K562 (cell line): ENCODE results near the gene PPM1L. TPM values are rescaled to one million over a fixed set of nuclear protein-coding genes. Genes with fewer than 3 reads are reported as not detected.

ENCODE experiments used
- ATAC-seq: fragments of 200-7000 bp; cut with Tn5 transposase; 3 replicates; pipeline ENCODE4 v1.9.1; 2020; ENCODE audit warnings: moderate library complexity
- BruUV-seq: library from RNA; stranded (reverse); fragments of 400-500 nt; replicated peaks from 2 replicates; lab custom pipeline; 2021; lab: Mats Ljungman, UMichigan
- CTCF ChIA-PET: fragments of 300-600 bp; formaldehyde crosslinking; extraction: SDS; loops from one replicate; lab custom pipeline; 2021; ENCODE audit warnings: low intra/inter-chr PET ratio; lab: Yijun Ruan, JAX
- POLR2A ChIA-PET: fragments of 300-600, 350-650 bp; sonication (Branson Sonifier 250); formaldehyde crosslinking; extraction: SDS; loops from one replicate; lab custom pipeline; 2021; ENCODE audit warnings: antibody characterized with exemption, inconsistent platforms; lab: Yijun Ruan, JAX
- DNase-seq, 4 experiments: peaks; one replicate each; pipeline versions ENCODE4 v3.0.0 to v3.0.0-alpha.2; 2011 to 2018; ENCODE audit warnings: low spot score in 3 of 4, mixed read lengths in 3 of 4; ENCODE audit errors: extremely low read depth in 1 of 4
- FAIRE-seq: peaks from 2 replicates; lab custom pipeline; 2011; peaks lifted over from hg19 to GRCh38; lab: Jason Lieb, UNC
- H2AFZ ChIP-seq: 2 replicates; pipeline ENCODE4 v1.6.0; 2011; ENCODE audit warnings: low read depth, low read length, control low read depth, inconsistent platforms
- H3K27ac ChIP-seq: fragments of 200-600 bp; 3 replicates; pipeline ENCODE4 v1.8.0; 2011; ENCODE audit warnings: low read depth, mild to moderate bottlenecking, control low read depth, inconsistent platforms, low read length, moderate library complexity, mixed read lengths; ENCODE audit errors: extremely low read depth
- H3K27me3 ChIP-seq, 2 experiments: fragments of 300-600 bp in 1 of 2; 2 replicates in 1 of 2; 3 replicates in 1 of 2; pipeline versions ENCODE4 v1.6.0 to v1.8.0; 2011; ENCODE audit warnings: inconsistent platforms in 2 of 2, low read length in 2 of 2, mild to moderate bottlenecking in 1 of 2, mixed read lengths in 1 of 2, moderate library complexity in 1 of 2; ENCODE audit not compliant: control insufficient read depth in 2 of 2, insufficient read depth in 2 of 2
- H3K36me3 ChIP-seq: fragments of 300-600 bp; 3 replicates; pipeline ENCODE4 v1.8.0; 2011; ENCODE audit warnings: mild to moderate bottlenecking, low read length, inconsistent platforms; ENCODE audit not compliant: control insufficient read depth, insufficient read depth
- H3K4me1 ChIP-seq, 2 experiments: fragments of 200-600 bp in 1 of 2; replicated peaks in 1 of 2; 2 replicates in 1 of 2; 3 replicates in 1 of 2; pipeline versions ENCODE4 v1.5.1 to v1.8.0; 2011; ENCODE audit warnings: inconsistent platforms in 2 of 2, low read length in 2 of 2, mild to moderate bottlenecking in 1 of 2, mixed read lengths in 1 of 2, moderate library complexity in 1 of 2; ENCODE audit not compliant: control insufficient read depth in 2 of 2, insufficient read depth in 2 of 2
- H3K4me2 ChIP-seq: 2 replicates; pipeline ENCODE4 v1.6.1; 2011; ENCODE audit warnings: low read length, control low read depth, inconsistent platforms, mixed read lengths; ENCODE audit not compliant: insufficient read depth
- H3K4me3 ChIP-seq: fragments of 200-600 bp; sonication (generic), shearing (Covaris generic); 2 replicates; pipeline ENCODE4 v1.5.1; 2016; ENCODE audit warnings: control low read depth, inconsistent platforms
- H3K79me2 ChIP-seq: fragments of 200-600 bp; 3 replicates; pipeline ENCODE4 v1.8.0; 2011; ENCODE audit warnings: low read length, inconsistent platforms; ENCODE audit not compliant: control insufficient read depth, insufficient read depth
- H3K9ac ChIP-seq, 2 experiments: 2 replicates each; pipeline versions ENCODE4 v1.6.0 to v1.6.1; 2011; ENCODE audit warnings: low read depth in 2 of 2, low read length in 2 of 2, control low read depth in 1 of 2, inconsistent platforms in 1 of 2, mild to moderate bottlenecking in 1 of 2, mixed read lengths in 1 of 2; ENCODE audit not compliant: insufficient read depth in 1 of 2
- H3K9me1 ChIP-seq: one replicate; pipeline ENCODE4 v1.6.0; 2011; ENCODE audit warnings: inconsistent platforms, mild to moderate bottlenecking, low read length, moderate library complexity; ENCODE audit not compliant: control insufficient read depth, insufficient read depth
- H3K9me3 ChIP-seq: replicated peaks from 2 replicates; pipeline ENCODE4 v1.5.1; 2011; ENCODE audit warnings: low read depth, low read length, inconsistent platforms; ENCODE audit not compliant: control insufficient read depth, insufficient read depth
- H4K20me1 ChIP-seq: replicated peaks from 2 replicates; pipeline ENCODE4 v1.6.1; 2011; ENCODE audit warnings: low read length, inconsistent platforms, mixed read lengths; ENCODE audit not compliant: control insufficient read depth, insufficient read depth
- ARHGAP35 ChIP-seq: fragments of 450-650 bp; IDR thresholded peaks from 2 replicates; pipeline ENCODE4 v1.6.1; 2018; ENCODE audit not compliant: partially characterized antibody
- CSDE1 ChIP-seq, 2 experiments: fragments of 450-650 bp; IDR thresholded peaks; 2 replicates each; pipeline ENCODE4 v1.6.1; 2016; ENCODE audit warnings: mild to moderate bottlenecking in 1 of 2
- KLF1 ChIP-seq: fragments of 450-650 bp; IDR thresholded peaks from 2 replicates; pipeline ENCODE4 v1.6.1; 2016; ENCODE audit warnings: missing genetic modification characterization, missing compliant biosample characterization
- KLF16 ChIP-seq: IDR thresholded peaks from 2 replicates; pipeline ENCODE4 v1.6.1; 2016; ENCODE audit warnings: antibody characterized with exemption
- MEF2A ChIP-seq: IDR thresholded peaks from 2 replicates; pipeline ENCODE4 v1.6.1; 2011; ENCODE audit warnings: low read depth, mild to moderate bottlenecking, low read length, moderate library complexity; ENCODE audit not compliant: control insufficient read depth
- MYNN ChIP-seq, 2 experiments: sonication (generic); formaldehyde crosslinking in 1 of 2; IDR thresholded peaks; 2 replicates each; pipeline versions ENCODE4 v1.5.0 to v1.6.1; 2016 to 2020; ENCODE audit warnings: antibody characterized with exemption in 1 of 2, missing genetic modification reagents in 1 of 2
- PCBP1 ChIP-seq: fragments of 200-400 bp; formaldehyde crosslinking; IDR thresholded peaks from 2 replicates; pipeline ENCODE4 v1.6.1; 2018; ENCODE audit warnings: mild to moderate bottlenecking, low read depth, low read length; ENCODE audit not compliant: poor library complexity, severe bottlenecking
- POLR2B ChIP-seq: fragments of 450-650 bp; IDR thresholded peaks from 2 replicates; pipeline ENCODE4 v1.6.1; 2018; ENCODE audit warnings: low read depth; ENCODE audit not compliant: partially characterized antibody
- RFX5 ChIP-seq: IDR thresholded peaks from 2 replicates; pipeline ENCODE4 v1.6.1; 2011; ENCODE audit warnings: low read depth, mild to moderate bottlenecking, improper control_type of control experiment, low read length
- SP1 ChIP-seq: sonication (generic); formaldehyde crosslinking; IDR thresholded peaks from 2 replicates; pipeline ENCODE4 v1.8.1; 2022; ENCODE audit warnings: mild to moderate bottlenecking, missing genetic modification reagents
- TAL1 ChIP-seq: fragments of 450-650 bp; IDR thresholded peaks from 2 replicates; pipeline ENCODE4 v1.6.1; 2016; ENCODE audit warnings: mild to moderate bottlenecking
- ZFP30 ChIP-seq: fragments of 250-450 bp; sonication (Bioruptor Pico); IDR thresholded peaks from 2 replicates; pipeline ENCODE4 v1.8.0; 2022; ENCODE audit warnings: moderate library complexity, mild to moderate bottlenecking, inconsistent platforms, borderline replicate concordance
- WGBS: fragments of 100-300 bp; shearing (Covaris generic); methylation state at CpG from one replicate; pipeline ENCODE4 v1.1.6; 2016; ENCODE audit warnings: low coverage, mixed read lengths; ENCODE audit not compliant: insufficient coverage; ENCODE audit errors: missing lambda C conversion rate; 5-methylcytosine and 5-hydroxymethylcytosine counted together
- in situ Hi-C: fragments of 300-500 bp; cut with MboI; formaldehyde crosslinking; loops from 4 replicates; pipeline ENCODE4 v1.15.0; 2018; ENCODE audit warnings: inconsistent platforms, mixed read lengths
- intact Hi-C: fragments of 100-400 bp; cut with micrococcal nuclease; formaldehyde crosslinking; loops from 2 replicates; pipeline ENCODE4 v1.14.2; 2022
- polyA plus RNA-seq, 8 experiments: library from polyadenylated mRNA; depleted of rRNA in 4 of 8; stranded (reverse) in 5 of 8; unstranded in 3 of 8; fragments of >200 nt; fragmentation: Nextera tagmentation in 2 of 8; fragmentation: Illumina TruSeq in 1 of 8; extraction: Ambion mirVana in 2 of 8; extraction: Trizol in 1 of 8; gene quantifications; 2 replicates each; pipeline versions ENCODE4 v1.2.1 to v1.2.3, GENCODE V29; 2011 to 2014; ENCODE audit warnings: inconsistent platforms in 1 of 8, missing spikeins in 1 of 8
- total RNA-seq, 7 experiments: library from RNA; depleted of rRNA in 6 of 7; stranded (reverse); fragments of >200 nt in 6 of 7; fragmentation: Illumina TruSeq in 2 of 7; extraction: Trizol in 2 of 7; gene quantifications; 2 replicates each; pipeline versions ENCODE4 v1.2.1 to v1.2.3, GENCODE V29; 2011 to 2021; ENCODE audit warnings: low replicate concordance in 1 of 7

Gene PPM1L
- total and polyA plus RNA-seq, 9 of the 15 experiments (the other 6 are each of a cell fraction or from before 2014, with no cell fraction given) = 0.01 to 0.41 (median 0.14) TPM

- TF ChIP-seq PCBP1 (no peak), POLR2B (no peak), KLF16 (no peak), SP1 (CRISPR knock-in tag) (no peak)
These were observed 53.4 kb downstream of the PPM1L start (continued) for GRCh38 chr3:160809453-160809852.

DNA sequence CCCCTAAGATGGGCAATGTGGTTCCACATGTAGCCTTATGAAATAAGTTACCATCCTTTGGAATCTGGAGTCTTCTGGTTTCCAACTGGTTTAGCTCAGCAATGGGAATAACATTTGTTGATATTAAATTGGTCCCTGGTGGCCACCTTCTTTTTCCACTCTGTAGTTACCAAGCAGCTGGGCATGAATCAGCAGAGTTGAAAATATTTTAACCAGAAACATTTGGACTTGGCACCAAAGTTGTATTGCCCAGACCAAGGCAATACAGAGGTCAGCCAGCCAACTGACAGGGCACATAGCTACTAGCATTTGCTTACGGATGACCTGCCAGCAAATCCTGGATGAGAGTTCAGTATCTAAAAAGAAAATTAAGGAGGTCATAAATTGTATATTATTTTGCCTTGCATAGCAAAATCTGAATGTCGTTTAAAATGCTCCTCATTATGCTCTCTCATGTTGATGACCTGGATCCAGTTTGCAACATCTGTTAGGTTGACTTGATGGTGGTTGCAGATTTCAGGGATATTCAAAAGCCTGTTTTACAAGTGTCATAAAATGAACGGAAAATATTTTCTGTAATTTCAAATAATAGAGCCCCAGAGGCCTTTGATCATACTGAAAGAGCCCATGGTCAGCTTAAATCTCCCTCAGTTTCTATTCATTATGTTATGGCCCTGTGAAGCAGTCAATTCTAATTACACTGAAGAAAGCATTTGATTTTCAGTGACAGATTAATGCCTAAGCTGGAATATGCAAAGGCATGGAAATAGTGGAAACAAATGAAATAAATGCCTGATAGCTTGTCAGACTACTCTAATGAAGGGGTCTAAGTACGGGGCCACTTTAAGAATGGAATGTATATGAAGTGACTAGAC lies 54.6 kb downstream of the PPM1L start:
- WGBS = 1% methylated on average over 4 of the region's 4 CpGs
- Histone ChIP-seq H3K9me3 (no peaks in the 10 kb centered on the region), H3K79me2 (no peaks in the 10 kb centered on the region), H3K36me3 (no peaks in the 10 kb centered on the region), H3K4me3 (no peak overlapping the region), H2AFZ (no peak overlapping the region), H3K27me3 (no peaks in the 10 kb centered on the region), H4K20me1 (no peaks in the 10 kb centered on the region), H3K27ac (no peak overlapping the region), H3K9me1 (no peaks in the 10 kb centered on the region), H3K9ac (no peak overlapping the region), H3K4me1 (no peaks in the 10 kb centered on the region), H3K4me2 (no peak overlapping the region)
- FAIRE-seq = no peak
- intact Hi-C loops = no loop called here
- ChIA-PET POLR2A (no interaction called here), CTCF (no interaction called here)
- TF ChIP-seq RFX5 (no peak), TAL1 (no peak), CSDE1 (IDR thresholded peaks at IDR 0.05) (no peak), ARHGAP35 (no peak), MYNN (IDR thresholded peaks at IDR 0.05) (no peak), MYNN (CRISPR knock-in tag; IDR thresholded peaks at IDR 0.05) (no peak), ZFP30 (CRISPR knock-in tag) (no peak), MEF2A (no peak), KLF1 (no peak)
- DNase-seq = no peak
- no TSS peak for BruUV-seq
- ATAC-seq = no peak
- in situ Hi-C loops = no loop called here
